T-cell (primary cell): ENCODE measurements around the gene VSTM2B. TPM values are rescaled to one million over a fixed set of nuclear protein-coding genes. Genes with fewer than 3 reads are reported as not detected.
A peak's percentile ranks its signal among the peaks of the same experiment; 100 is the strongest.
"Not testable (repeated sequence)": the region's sequence is repeated elsewhere in the genome, so short reads cannot be mapped to it uniquely, and the experiment has no call there.

Source experiments
- ATAC-seq, 4 experiments: fragments of 200-7000 bp in 3 of 4; fragments of 150-1000 bp in 1 of 4; cut with Tn5 transposase; replicated peaks in 1 of 4; 1 replicate in 3 of 4; 2 replicates in 1 of 4; pipeline ENCODE4 v1.10.0; 2021; ENCODE audit warnings: moderate library complexity in 3 of 4, mild to moderate bottlenecking in 2 of 4, moderate number of reproducible peaks in 1 of 4
- CTCF ChIA-PET, 2 donors: fragments of 300-600 bp; sonication (Branson Sonifier 250); formaldehyde crosslinking; loops; one replicate each; lab custom pipeline; 2022; ENCODE audit warnings: antibody characterized with exemption in 2 of 2; lab: Charles Lee
- POLR2A ChIA-PET, 2 donors: fragments of 300-600 bp; sonication (Branson Sonifier 250); formaldehyde crosslinking; loops; one replicate each; lab custom pipeline; 2022; ENCODE audit warnings: antibody characterized with exemption in 2 of 2; lab: Charles Lee
- DNase-seq, 35 experiments: peaks; one replicate each; pipeline versions ENCODE4 v3.0.0 to v3.0.0-alpha.2; 2013 to 2023
- H3K27ac ChIP-seq: one replicate; pipeline ENCODE4 v1.5.1; 2013; ENCODE audit warnings: low read length
- H3K27me3 ChIP-seq, 2 experiments: replicated peaks in 1 of 2; 1 replicate in 1 of 2; 2 replicates in 1 of 2; pipeline versions ENCODE4 v1.6.1 to v1.7.0; 2013; ENCODE audit warnings: low read length in 1 of 2, mixed read lengths in 1 of 2; ENCODE audit not compliant: control insufficient read depth in 2 of 2, insufficient read depth in 2 of 2; ENCODE audit errors: extremely low read depth in 1 of 2
- H3K36me3 ChIP-seq, 2 donors: 1 replicate in 1 of 2; 2 replicates in 1 of 2; pipeline versions ENCODE4 v1.6.1 to v1.7.0; 2013; ENCODE audit warnings: low read length in 1 of 2; ENCODE audit not compliant: control insufficient read depth in 2 of 2, insufficient read depth in 1 of 2; ENCODE audit errors: extremely low read depth in 1 of 2
- H3K4me1 ChIP-seq, 2 experiments: 1 replicate in 1 of 2; 2 replicates in 1 of 2; pipeline versions ENCODE4 v1.6.1 to v1.7.0; 2013; ENCODE audit warnings: low read length in 2 of 2, mixed read lengths in 1 of 2; ENCODE audit not compliant: insufficient read depth in 2 of 2, control insufficient read depth in 1 of 2; ENCODE audit errors: extremely low read depth in 1 of 2
- H3K4me3 ChIP-seq, 2 donors: 1 replicate in 1 of 2; 2 replicates in 1 of 2; pipeline versions ENCODE4 v1.5.1 to v1.7.0; 2013; ENCODE audit warnings: mild to moderate bottlenecking in 2 of 2, low read length in 1 of 2, moderate library complexity in 1 of 2; ENCODE audit not compliant: control insufficient read depth in 1 of 2; ENCODE audit errors: extremely low read depth in 1 of 2
- H3K9me3 ChIP-seq: 2 replicates; pipeline ENCODE4 v1.7.0; 2013
- H3K27ac Mint-ChIP-seq, 2 donors: one replicate each; pipeline ENCODE4 v1.8.0; 2020 to 2021; ENCODE audit warnings: mild to moderate bottlenecking in 2 of 2, mixed read lengths in 2 of 2
- H3K27me3 Mint-ChIP-seq, 2 donors: one replicate each; pipeline ENCODE4 v1.8.0; 2021 to 2022; ENCODE audit warnings: mixed read lengths in 2 of 2
- H3K36me3 Mint-ChIP-seq: one replicate; pipeline ENCODE4 v1.8.0; 2021; ENCODE audit warnings: mixed read lengths
- H3K4me1 Mint-ChIP-seq, 3 donors: one replicate each; pipeline ENCODE4 v1.8.0; 2020 to 2022; ENCODE audit warnings: mixed read lengths in 3 of 3, mild to moderate bottlenecking in 1 of 3
- H3K4me3 Mint-ChIP-seq, 3 donors: one replicate each; pipeline ENCODE4 v1.8.0; 2020 to 2022; ENCODE audit warnings: mild to moderate bottlenecking in 3 of 3, mixed read lengths in 3 of 3, moderate library complexity in 3 of 3
- H3K9me3 Mint-ChIP-seq, 3 donors: one replicate each; pipeline ENCODE4 v1.8.0; 2020 to 2022; ENCODE audit warnings: mixed read lengths in 3 of 3
- WGBS: methylation state at CpG from one replicate; pipeline ENCODE4 v1.1.5; 2013; ENCODE audit warnings: missing lambda C conversion rate; ENCODE audit not compliant: insufficient coverage; 5-methylcytosine and 5-hydroxymethylcytosine counted together
- total RNA-seq, 35 experiments: library from RNA in 6 of 35; stranded (reverse) in 6 of 35; fragments of 120-200 nt in 1 of 35; gene quantifications; one replicate each; pipeline versions ENCODE4 v1.2.1 to v1.2.4 and lab custom pipeline; 2013 to 2026

VSTM2B gene
- total RNA-seq, 5 donors from 2014 or later (not counting 1 experiment from before 2014, with no cell fraction given), result not detected

- Histone ChIP-seq H3K27me3 (peaks cover 0 to 53% of the 10 kb centered on the region in 2 experiments), H3K9me3 (no peaks in the 10 kb centered on the region), H3K4me1 (no peaks in the 10 kb centered on the region), H3K27ac (no peak overlapping the region), H3K36me3 (no peaks in the 10 kb centered on the region), H3K4me3 (no peak overlapping the region)
- 62% methylated on average over 9 of the region's 9 CpGs for WGBS
- Mint-ChIP-seq H3K9me3 (peaks cover 10 to 18% (median 14%) of the 10 kb centered on the region in 3 donors), H3K27me3 (peaks cover 17 to 35% of the 10 kb centered on the region in 2 donors), H3K36me3 (peaks cover 6% of the 10 kb centered on the region), H3K27ac (no peak overlapping the region), H3K4me3 (no peak overlapping the region), H3K4me1 (no peaks in the 10 kb centered on the region)
- DNase-seq, result no peak
- ChIA-PET CTCF (no interaction called here), POLR2A (no interaction called here)
- ATAC-seq, result no peak
Measured at GRCh38 chr19:29549105-29550070, 23.6 kb downstream of the VSTM2B start.

GRCh38 chr19:29550896-29551295, 25.1 kb downstream of the VSTM2B start:
- peaks cover 0 to 47% of the 10 kb centered on the region in 2 experiments for H3K27me3 ChIP-seq
- Mint-ChIP-seq H3K4me1 (no peaks in the 10 kb centered on the region), H3K27me3 (peaks cover 16 to 40% of the 10 kb centered on the region in 2 donors), H3K27ac (no peak overlapping the region), H3K9me3 (peaks cover 10 to 27% (median 24%) of the 10 kb centered on the region in 3 donors), H3K4me3 (no peak overlapping the region), H3K36me3 (peaks cover 8% of the 10 kb centered on the region)
- no peaks in the 10 kb centered on the region for H3K36me3 ChIP-seq
- H3K4me1 ChIP-seq, result no peaks in the 10 kb centered on the region
- H3K9me3 ChIP-seq, result no peaks in the 10 kb centered on the region
- ChIA-PET POLR2A (no interaction called here), CTCF (no interaction called here)
- WGBS, result 51% methylated on average over 3 of the region's 5 CpGs
- no peak overlapping the region for H3K27ac ChIP-seq
- DNase-seq, result peak in 1 of 35 experiments; percentile 3
- H3K4me3 ChIP-seq, result no peak overlapping the region
- no peak for ATAC-seq

- no peak for ATAC-seq
- no peak overlapping the region for H3K4me3 Mint-ChIP-seq
- CTCF ChIA-PET, result no interaction called here
Measured at GRCh38 chr19:29551774-29552173, 26.0 kb downstream of the VSTM2B start.

GRCh38 chr19:29552454-29553280, 26.9 kb downstream of the VSTM2B start:
- Histone ChIP-seq H3K4me3 (no peak overlapping the region), H3K27ac (no peak overlapping the region), H3K36me3 (no peaks in the 10 kb centered on the region), H3K9me3 (no peaks in the 10 kb centered on the region), H3K27me3 (peaks cover 0 to 42% of the 10 kb centered on the region in 2 experiments), H3K4me1 (no peaks in the 10 kb centered on the region)
- CTCF ChIA-PET, result no interaction called here
- Mint-ChIP-seq H3K4me1 (no peaks in the 10 kb centered on the region), H3K4me3 (no peak overlapping the region), H3K27ac (no peak overlapping the region), H3K27me3 (peaks cover 8 to 42% of the 10 kb centered on the region in 2 donors), H3K36me3 (peaks cover 8% of the 10 kb centered on the region), H3K9me3 (peaks cover 16 to 28% (median 24%) of the 10 kb centered on the region in 3 donors)
- ATAC-seq (no peak), DNase-seq (peak in 1 of 35 experiments; percentile 9)
- WGBS, result 69% methylated on average over 5 of the region's 6 CpGs
- POLR2A ChIA-PET, result no interaction called here

More at GRCh38 chr19:29551774-29552173, 26.0 kb downstream of the VSTM2B start:
- H3K36me3 ChIP-seq, result no peaks in the 10 kb centered on the region
- Mint-ChIP-seq H3K27me3 (peaks cover 14 to 44% of the 10 kb centered on the region in 2 donors), H3K36me3 (peaks cover 8% of the 10 kb centered on the region), H3K27ac (no peak overlapping the region), H3K4me1 (no peaks in the 10 kb centered on the region), H3K9me3 (peaks cover 16 to 27% (median 24%) of the 10 kb centered on the region in 3 donors)
- POLR2A ChIA-PET, result no interaction called here
- H3K27me3 ChIP-seq, result peaks cover 0 to 42% of the 10 kb centered on the region in 2 experiments
- H3K4me3 ChIP-seq, result no peak overlapping the region
- no peaks in the 10 kb centered on the region for H3K9me3 ChIP-seq
- no peak overlapping the region for H3K27ac ChIP-seq
- peak in 1 of 35 experiments; percentile 2 for DNase-seq
- WGBS, result 75% methylated on average over 2 of the region's 3 CpGs
- no peaks in the 10 kb centered on the region for H3K4me1 ChIP-seq

- H3K27me3 Mint-ChIP-seq, result peaks cover 12 to 36% of the 10 kb centered on the region in 2 donors
- ATAC-seq, result no peak
Measured at GRCh38 chr19:29554149-29554548, 28.4 kb downstream of the VSTM2B start.

GRCh38 chr19:29559110-29559509, 33.3 kb downstream of the VSTM2B start:
- POLR2A ChIA-PET, H3K4me1 Mint-ChIP-seq, H3K4me3 Mint-ChIP-seq, H3K36me3 Mint-ChIP-seq, H3K27ac ChIP-seq, CTCF ChIA-PET, H3K4me3 ChIP-seq, H3K4me1 ChIP-seq, DNase-seq, H3K9me3 ChIP-seq, H3K27ac Mint-ChIP-seq, ATAC-seq, H3K36me3 ChIP-seq: not testable (repeated sequence)
- Mint-ChIP-seq H3K9me3 (peaks cover 9 to 30% (median 25%) of the 10 kb centered on the region in 3 donors), H3K27me3 (peaks cover 24 to 36% of the 10 kb centered on the region in 2 donors)
- H3K27me3 ChIP-seq, result peaks cover 0 to 28% of the 10 kb centered on the region in 2 experiments
- no CpG with 5 or more reads among the region's 2 CpGs for WGBS

More at GRCh38 chr19:29554149-29554548, 28.4 kb downstream of the VSTM2B start:
- no peak overlapping the region for H3K27ac ChIP-seq
- peaks cover 0 to 32% of the 10 kb centered on the region in 2 experiments for H3K27me3 ChIP-seq
- Mint-ChIP-seq H3K27ac (no peak overlapping the region), H3K36me3 (peaks cover 8% of the 10 kb centered on the region), H3K4me3 (no peak overlapping the region), H3K9me3 (peaks cover 20 to 40% (median 32%) of the 10 kb centered on the region in 3 donors), H3K4me1 (no peaks in the 10 kb centered on the region)
- no CpG with 5 or more reads among the region's 1 CpG for WGBS
- CTCF ChIA-PET, result no interaction called here
- H3K4me3 ChIP-seq, result no peak overlapping the region
- no peaks in the 10 kb centered on the region for H3K4me1 ChIP-seq
- H3K9me3 ChIP-seq, result no peaks in the 10 kb centered on the region
- DNase-seq, result no peak
- H3K36me3 ChIP-seq, result no peaks in the 10 kb centered on the region
- POLR2A ChIA-PET, result no interaction called here
